Cardiac muscle cell (in vitro differentiated cells and primary cell): Measurements from ENCODE around the gene PDPK1. TPM values are rescaled to one million over a fixed set of nuclear protein-coding genes. Genes with fewer than 3 reads are reported as not detected.

Source experiments
- DNase-seq, 2 donors: peaks; one replicate each; pipeline versions ENCODE4 v3.0.0 to v3.0.0-alpha.2; 2010 to 2017; ENCODE audit warnings: low read depth in 1 of 2, low spot score in 1 of 2
- H3K27ac ChIP-seq: fragments of 200-600 bp; sonication (generic); 2 replicates; pipeline ENCODE4 v1.5.1; 2016
- H3K27me3 ChIP-seq: fragments of 200-600 bp; sonication (generic); 2 replicates; pipeline ENCODE4 v1.6.0; 2016; ENCODE audit warnings: control low read depth
- H3K36me3 ChIP-seq: fragments of 200-600 bp; sonication (generic); 2 replicates; pipeline ENCODE4 v1.5.1; 2016; ENCODE audit warnings: control low read depth
- H3K4me1 ChIP-seq: fragments of 200-600 bp; sonication (generic); 2 replicates; pipeline ENCODE4 v1.8.1; 2017; ENCODE audit warnings: low read depth, mild to moderate bottlenecking, mixed run types
- H3K4me3 ChIP-seq: fragments of 200-600 bp; sonication (generic); 2 replicates; pipeline ENCODE4 v1.5.1; 2016; ENCODE audit warnings: mild to moderate bottlenecking
- H3K9me3 ChIP-seq: fragments of 200-600 bp; sonication (generic); 2 replicates; pipeline ENCODE4 v1.5.1; 2017; ENCODE audit warnings: low read depth, mild to moderate bottlenecking, control low read depth
- polyA plus RNA-seq: library from polyadenylated mRNA; unstranded; fragments of >200 nt; fragmentation: Nextera tagmentation; extraction: Ambion mirVana; gene quantifications from 2 replicates; pipeline ENCODE4 v1.2.1, GENCODE V29; 2016
- total RNA-seq: library from RNA; depleted of rRNA; stranded (reverse); fragments of >200 nt; gene quantifications from 2 replicates; pipeline ENCODE4 v1.2.3, GENCODE V29; 2016
- TF ChIP-seq, protein P1 (sequence below): IDR thresholded peaks from 2 replicates; pipeline ENCODE4 v1.5.1; 2012; ENCODE audit warnings: low read depth, mild to moderate bottlenecking, low read length

Gene PDPK1
- total and polyA plus RNA-seq, 2 experiments from 2014 or later: 22.4 to 28.6 TPM

DNA sequence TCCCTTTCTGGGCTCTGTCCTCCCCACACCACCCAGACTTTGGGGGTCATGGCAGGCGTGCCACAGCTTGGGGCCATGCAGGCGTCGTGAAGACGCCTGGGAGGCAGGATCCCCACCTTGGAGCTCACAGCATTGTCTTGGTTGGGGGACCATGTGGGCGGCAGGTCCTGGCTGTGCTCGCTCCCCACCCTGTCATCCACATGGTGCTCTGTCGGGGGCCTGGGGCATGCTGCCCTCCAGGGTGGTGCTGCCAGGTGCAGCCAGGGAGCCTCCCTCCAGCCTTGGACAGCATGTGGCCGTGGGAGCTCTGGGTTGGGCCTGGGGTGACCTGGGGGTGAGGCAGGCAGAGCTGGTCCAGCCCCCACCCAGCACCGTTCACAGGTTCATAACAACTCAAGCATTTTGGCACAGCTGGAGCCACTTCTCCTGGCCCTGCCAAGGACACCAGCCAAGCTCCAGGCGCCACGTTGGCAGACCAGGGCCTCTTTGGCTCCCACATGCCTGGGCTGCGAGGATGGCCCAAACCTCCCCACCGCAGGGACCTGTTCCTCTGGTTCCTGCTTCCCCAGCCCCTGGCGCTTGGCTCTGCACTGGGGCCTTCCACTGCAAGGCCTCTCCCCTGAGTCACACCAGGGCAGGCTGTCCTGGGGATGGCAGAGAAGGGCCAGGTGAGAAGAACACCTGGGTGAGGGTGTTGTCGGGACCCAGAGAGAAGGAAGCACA lies 39.1 kb upstream of the PDPK1 start:
- H3K4me3 ChIP-seq: no peak overlapping the region
- TF ChIP-seq, protein P1, sequence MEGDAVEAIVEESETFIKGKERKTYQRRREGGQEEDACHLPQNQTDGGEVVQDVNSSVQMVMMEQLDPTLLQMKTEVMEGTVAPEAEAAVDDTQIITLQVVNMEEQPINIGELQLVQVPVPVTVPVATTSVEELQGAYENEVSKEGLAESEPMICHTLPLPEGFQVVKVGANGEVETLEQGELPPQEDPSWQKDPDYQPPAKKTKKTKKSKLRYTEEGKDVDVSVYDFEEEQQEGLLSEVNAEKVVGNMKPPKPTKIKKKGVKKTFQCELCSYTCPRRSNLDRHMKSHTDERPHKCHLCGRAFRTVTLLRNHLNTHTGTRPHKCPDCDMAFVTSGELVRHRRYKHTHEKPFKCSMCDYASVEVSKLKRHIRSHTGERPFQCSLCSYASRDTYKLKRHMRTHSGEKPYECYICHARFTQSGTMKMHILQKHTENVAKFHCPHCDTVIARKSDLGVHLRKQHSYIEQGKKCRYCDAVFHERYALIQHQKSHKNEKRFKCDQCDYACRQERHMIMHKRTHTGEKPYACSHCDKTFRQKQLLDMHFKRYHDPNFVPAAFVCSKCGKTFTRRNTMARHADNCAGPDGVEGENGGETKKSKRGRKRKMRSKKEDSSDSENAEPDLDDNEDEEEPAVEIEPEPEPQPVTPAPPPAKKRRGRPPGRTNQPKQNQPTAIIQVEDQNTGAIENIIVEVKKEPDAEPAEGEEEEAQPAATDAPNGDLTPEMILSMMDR: no peak
- no peak for DNase-seq
- peaks cover 9% of the 10 kb centered on the region for H3K4me1 ChIP-seq
- no peaks in the 10 kb centered on the region for H3K9me3 ChIP-seq
- H3K36me3 ChIP-seq: peaks cover 6% of the 10 kb centered on the region
- no peaks in the 10 kb centered on the region for H3K27me3 ChIP-seq
- H3K27ac ChIP-seq: no peak overlapping the region

DNA sequence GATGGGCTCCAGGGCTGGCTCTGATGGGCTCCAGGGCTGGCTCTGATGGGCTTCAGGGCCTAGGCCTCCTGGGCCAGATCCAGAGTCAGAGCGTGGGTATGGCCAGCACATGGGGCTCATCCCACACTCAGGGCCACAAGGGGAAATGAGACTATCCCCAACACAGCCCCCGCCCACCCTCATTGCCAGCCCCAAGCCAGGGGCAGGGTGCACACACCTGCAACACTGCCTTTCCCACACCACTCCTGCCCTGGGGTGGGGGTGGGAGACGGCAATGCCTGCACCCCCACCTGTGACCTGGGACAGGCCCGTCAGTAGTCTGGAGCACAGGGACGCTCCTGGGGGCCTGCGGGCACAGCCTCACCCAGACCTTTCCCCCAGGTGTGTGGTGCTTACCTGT lies 38.4 kb upstream of the PDPK1 start:
- TF ChIP-seq, protein P1: no peak
- Histone ChIP-seq H3K27me3 (no peaks in the 10 kb centered on the region), H3K27ac (no peak overlapping the region), H3K4me1 (peaks cover 9% of the 10 kb centered on the region), H3K9me3 (no peaks in the 10 kb centered on the region), H3K36me3 (peaks cover 6% of the 10 kb centered on the region), H3K4me3 (no peak overlapping the region)
- DNase-seq: no peak

DNA sequence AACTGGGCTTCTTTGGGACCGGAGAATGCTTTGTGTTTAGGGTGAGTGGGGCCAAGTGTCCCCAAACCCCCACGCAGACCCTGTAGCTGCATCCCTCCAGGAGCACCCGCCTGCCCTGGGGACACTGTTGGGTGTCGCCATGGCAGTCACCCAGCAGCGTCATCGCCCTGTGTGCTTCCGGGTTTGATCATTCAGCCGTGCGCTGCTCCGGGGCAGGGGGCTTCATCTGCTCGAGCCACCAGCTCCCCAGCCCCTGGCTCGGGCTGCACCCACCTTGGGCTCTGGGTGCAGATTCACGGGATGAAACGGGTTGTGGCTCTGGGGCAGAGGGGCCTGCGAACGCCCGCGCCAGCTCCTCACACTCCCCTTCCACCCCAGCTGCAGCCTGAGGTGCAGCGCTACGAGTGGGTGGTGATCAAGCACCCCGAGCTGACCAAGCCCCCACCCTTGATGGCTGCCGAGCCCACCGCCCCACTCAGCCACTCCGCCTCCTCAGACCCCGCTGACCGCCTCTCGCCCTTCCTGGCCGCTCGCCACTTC lies 37.9 kb upstream of the PDPK1 start:
- Histone ChIP-seq H3K27ac (no peak overlapping the region), H3K4me1 (peaks cover 9% of the 10 kb centered on the region), H3K4me3 (no peak overlapping the region), H3K27me3 (no peaks in the 10 kb centered on the region), H3K9me3 (no peaks in the 10 kb centered on the region), H3K36me3 (peaks cover 6% of the 10 kb centered on the region)
- DNase-seq: no peak
- TF ChIP-seq, protein P1: no peak

DNA sequence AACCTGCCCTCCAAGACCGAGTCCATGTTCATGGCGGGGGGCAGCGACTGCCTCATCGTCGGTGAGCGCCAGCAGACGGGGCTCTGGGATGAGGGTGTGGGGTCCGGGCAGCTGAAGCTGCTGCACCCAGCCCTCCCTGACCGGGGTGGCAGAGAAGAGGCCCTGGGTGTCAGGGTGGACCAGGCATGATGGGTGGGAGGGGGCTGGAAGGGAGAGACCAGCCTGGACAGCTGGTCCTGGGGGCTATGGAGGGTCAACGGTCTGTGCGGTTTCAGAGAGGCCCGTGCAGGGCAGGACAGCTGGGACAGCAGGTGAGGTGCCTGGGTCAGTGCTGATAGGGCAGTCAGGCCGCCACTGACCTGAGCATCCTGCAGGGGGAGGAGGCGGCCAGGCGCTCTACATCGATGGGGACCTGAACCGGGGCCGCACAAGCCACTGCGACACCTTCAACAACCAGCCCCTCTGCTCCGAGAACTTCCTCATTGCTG lies 37.3 kb upstream of the PDPK1 start:
- H3K4me1 ChIP-seq: peaks cover 9% of the 10 kb centered on the region

GRCh38 chr16:2500918-2501750 lies 36.7 kb upstream of the PDPK1 start:
- H3K27me3 ChIP-seq: no peaks in the 10 kb centered on the region
- H3K9me3 ChIP-seq: no peaks in the 10 kb centered on the region
- peaks cover 9% of the 10 kb centered on the region for H3K4me1 ChIP-seq
- peak; percentile 88 for DNase-seq
- H3K36me3 ChIP-seq: peaks cover 6% of the 10 kb centered on the region
- TF ChIP-seq, protein P1: peak; percentile 94
- H3K4me3 ChIP-seq: peak overlapping the region; percentile 33
- H3K27ac ChIP-seq: no peak overlapping the region

More for the DNA sequence above, 37.3 kb upstream of the PDPK1 start:
- TF ChIP-seq, protein P1: no peak
- H3K36me3 ChIP-seq: peaks cover 6% of the 10 kb centered on the region
- DNase-seq: no peak
- no peaks in the 10 kb centered on the region for H3K27me3 ChIP-seq
- no peak overlapping the region for H3K4me3 ChIP-seq
- no peaks in the 10 kb centered on the region for H3K9me3 ChIP-seq
- no peak overlapping the region for H3K27ac ChIP-seq
